Astrocyte (in vitro differentiated cells and primary cell): ENCODE data around the gene GAPVD1. TPM values are rescaled to one million over a fixed set of nuclear protein-coding genes. Genes with fewer than 3 reads are reported as not detected.

Experiments used
- DNase-seq: peaks from one replicate; pipeline ENCODE4 v3.0.0-alpha.2; 2010; ENCODE audit warnings: low read depth
- FAIRE-seq: peaks from 2 replicates; lab custom pipeline; 2011; peaks lifted over from hg19 to GRCh38; lab: Jason Lieb, UNC
- H2AFZ ChIP-seq: 2 replicates; pipeline ENCODE4 v1.6.0; 2012; ENCODE audit warnings: low read depth, low read length, inconsistent platforms
- H3K27ac ChIP-seq: 2 replicates; pipeline ENCODE4 v1.5.1; 2011; ENCODE audit warnings: low read depth, low read length, inconsistent platforms
- H3K27me3 ChIP-seq: 2 replicates; pipeline ENCODE4 v1.6.0; 2011; ENCODE audit warnings: low read length, inconsistent platforms; ENCODE audit not compliant: insufficient read depth
- H3K36me3 ChIP-seq: 2 replicates; pipeline ENCODE4 v1.5.1; 2011; ENCODE audit warnings: low read length, inconsistent platforms; ENCODE audit not compliant: insufficient read depth
- H3K4me1 ChIP-seq: 2 replicates; pipeline ENCODE4 v1.5.1; 2011; ENCODE audit warnings: low read length, inconsistent platforms; ENCODE audit not compliant: insufficient read depth
- H3K4me2 ChIP-seq: 2 replicates; pipeline ENCODE4 v1.6.0; 2012; ENCODE audit warnings: low read length, inconsistent platforms
- H3K4me3 ChIP-seq: 2 replicates; pipeline ENCODE4 v1.5.1; 2011; ENCODE audit warnings: low read depth, mild to moderate bottlenecking, low read length, inconsistent platforms; ENCODE audit not compliant: insufficient read depth
- H3K79me2 ChIP-seq: 2 replicates; pipeline ENCODE4 v1.6.0; 2012; ENCODE audit warnings: mild to moderate bottlenecking, low read length, inconsistent platforms; ENCODE audit not compliant: insufficient read depth
- H3K9ac ChIP-seq: 2 replicates; pipeline ENCODE4 v1.6.0; 2012; ENCODE audit warnings: mild to moderate bottlenecking, low read length, inconsistent platforms
- H3K9me3 ChIP-seq: 2 replicates; pipeline ENCODE4 v1.5.1; 2012; ENCODE audit warnings: low read depth, mild to moderate bottlenecking, low read length, inconsistent platforms; ENCODE audit not compliant: insufficient read depth
- H4K20me1 ChIP-seq: 2 replicates; pipeline ENCODE4 v1.6.0; 2012; ENCODE audit warnings: low read length, inconsistent platforms; ENCODE audit not compliant: insufficient read depth
- H3K27ac Mint-ChIP-seq: one replicate; pipeline ENCODE4 v1.8.0; 2021; ENCODE audit warnings: mild to moderate bottlenecking, mixed read lengths; ENCODE audit not compliant: unreplicated experiment
- H3K27me3 Mint-ChIP-seq: one replicate; pipeline ENCODE4 v1.8.0; 2021; ENCODE audit warnings: low read depth, mixed read lengths; ENCODE audit not compliant: unreplicated experiment
- H3K36me3 Mint-ChIP-seq: one replicate; pipeline ENCODE4 v1.8.0; 2021; ENCODE audit warnings: low read depth, mixed read lengths; ENCODE audit not compliant: unreplicated experiment
- H3K4me1 Mint-ChIP-seq: one replicate; pipeline ENCODE4 v1.8.0; 2021; ENCODE audit warnings: low read depth, mixed read lengths; ENCODE audit not compliant: unreplicated experiment
- H3K4me3 Mint-ChIP-seq: one replicate; pipeline ENCODE4 v1.8.0; 2021; ENCODE audit warnings: mild to moderate bottlenecking, moderate library complexity, mixed read lengths; ENCODE audit not compliant: unreplicated experiment
- H3K9me3 Mint-ChIP-seq: one replicate; pipeline ENCODE4 v1.8.0; 2021; ENCODE audit warnings: mild to moderate bottlenecking, mixed read lengths; ENCODE audit not compliant: unreplicated experiment
- EZH2 ChIP-seq: IDR thresholded peaks from 2 replicates; pipeline ENCODE4 v1.6.1; 2012; ENCODE audit warnings: mild to moderate bottlenecking, low read length, inconsistent platforms; ENCODE audit not compliant: insufficient read depth
- total RNA-seq: library from RNA; stranded (reverse); gene quantifications from 2 replicates; pipeline ENCODE4 v1.2.1, GENCODE V29; 2021
- TF ChIP-seq, protein P1 (sequence below): IDR thresholded peaks from 2 replicates; pipeline ENCODE4 v1.5.1; 2011; ENCODE audit warnings: low read depth, mild to moderate bottlenecking, inconsistent platforms, low read length, moderate library complexity; ENCODE audit not compliant: insufficient read depth

The GAPVD1 gene
- total RNA-seq, 1 donor from 2014 or later = 54.4 TPM

DNA sequence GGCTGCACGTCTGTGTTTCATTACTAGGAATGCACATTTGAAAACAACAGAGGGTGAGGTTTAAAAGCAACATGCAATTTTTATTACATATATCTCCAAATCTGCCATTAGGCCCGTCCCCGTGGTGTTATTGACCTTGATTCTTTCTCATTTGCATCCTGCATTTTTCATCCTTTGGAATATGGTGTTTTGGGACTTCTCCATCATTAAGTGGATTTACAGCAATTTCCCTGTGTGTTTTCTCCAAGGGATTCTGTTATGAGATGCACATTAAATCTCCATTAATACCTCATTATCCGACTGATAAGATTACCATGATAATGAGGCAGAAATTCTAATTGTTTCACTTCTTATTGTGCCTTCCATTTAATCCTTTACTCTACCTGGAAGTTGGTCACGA is 117.6 kb downstream of the GAPVD1 start:
- Histone ChIP-seq H3K4me2 (no peak overlapping the region), H3K36me3 (no peaks in the 10 kb centered on the region), H3K27ac (no peak overlapping the region), H3K79me2 (no peaks in the 10 kb centered on the region), H3K9ac (no peak overlapping the region), H2AFZ (no peak overlapping the region), H3K27me3 (no peaks in the 10 kb centered on the region), H3K4me3 (no peak overlapping the region), H3K9me3 (no peaks in the 10 kb centered on the region), H3K4me1 (peaks cover 4% of the 10 kb centered on the region), H4K20me1 (no peaks in the 10 kb centered on the region)
- Mint-ChIP-seq H3K27ac (no peak overlapping the region), H3K4me3 (no peak overlapping the region), H3K27me3 (peaks cover 5% of the 10 kb centered on the region), H3K4me1 (peaks cover 2% of the 10 kb centered on the region), H3K9me3 (no peaks in the 10 kb centered on the region), H3K36me3 (no peaks in the 10 kb centered on the region)
- TF ChIP-seq EZH2 = no peak
- TF ChIP-seq, protein P1, sequence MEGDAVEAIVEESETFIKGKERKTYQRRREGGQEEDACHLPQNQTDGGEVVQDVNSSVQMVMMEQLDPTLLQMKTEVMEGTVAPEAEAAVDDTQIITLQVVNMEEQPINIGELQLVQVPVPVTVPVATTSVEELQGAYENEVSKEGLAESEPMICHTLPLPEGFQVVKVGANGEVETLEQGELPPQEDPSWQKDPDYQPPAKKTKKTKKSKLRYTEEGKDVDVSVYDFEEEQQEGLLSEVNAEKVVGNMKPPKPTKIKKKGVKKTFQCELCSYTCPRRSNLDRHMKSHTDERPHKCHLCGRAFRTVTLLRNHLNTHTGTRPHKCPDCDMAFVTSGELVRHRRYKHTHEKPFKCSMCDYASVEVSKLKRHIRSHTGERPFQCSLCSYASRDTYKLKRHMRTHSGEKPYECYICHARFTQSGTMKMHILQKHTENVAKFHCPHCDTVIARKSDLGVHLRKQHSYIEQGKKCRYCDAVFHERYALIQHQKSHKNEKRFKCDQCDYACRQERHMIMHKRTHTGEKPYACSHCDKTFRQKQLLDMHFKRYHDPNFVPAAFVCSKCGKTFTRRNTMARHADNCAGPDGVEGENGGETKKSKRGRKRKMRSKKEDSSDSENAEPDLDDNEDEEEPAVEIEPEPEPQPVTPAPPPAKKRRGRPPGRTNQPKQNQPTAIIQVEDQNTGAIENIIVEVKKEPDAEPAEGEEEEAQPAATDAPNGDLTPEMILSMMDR = no peak
- FAIRE-seq (no peak), DNase-seq (no peak)

- Histone ChIP-seq H3K36me3 (no peaks in the 10 kb centered on the region), H2AFZ (no peak overlapping the region), H3K4me1 (peaks cover 4% of the 10 kb centered on the region), H3K9me3 (no peaks in the 10 kb centered on the region), H3K27ac (no peak overlapping the region), H3K27me3 (no peaks in the 10 kb centered on the region), H3K9ac (no peak overlapping the region), H3K4me2 (no peak overlapping the region), H3K79me2 (no peaks in the 10 kb centered on the region), H4K20me1 (no peaks in the 10 kb centered on the region), H3K4me3 (no peak overlapping the region)
- Mint-ChIP-seq H3K9me3 (no peaks in the 10 kb centered on the region), H3K36me3 (no peaks in the 10 kb centered on the region), H3K27me3 (peaks cover 5% of the 10 kb centered on the region), H3K4me3 (no peak overlapping the region), H3K4me1 (no peaks in the 10 kb centered on the region), H3K27ac (no peak overlapping the region)
- DNase-seq (no peak), FAIRE-seq (no peak)
- TF ChIP-seq, protein P1 = no peak
- TF ChIP-seq EZH2 = no peak
These were observed 118.8 kb downstream of the GAPVD1 start for GRCh38 chr9:125380406-125380805.

GRCh38 chr9:125387861-125388524 is 126.4 kb downstream of the GAPVD1 start:
- no peak overlapping the region for H3K4me3 Mint-ChIP-seq
- Histone ChIP-seq H3K9me3 (no peaks in the 10 kb centered on the region), H3K9ac (no peak overlapping the region), H4K20me1 (no peaks in the 10 kb centered on the region), H3K79me2 (no peaks in the 10 kb centered on the region), H3K27ac (no peak overlapping the region), H3K4me1 (no peaks in the 10 kb centered on the region), H3K4me3 (no peak overlapping the region), H2AFZ (no peak overlapping the region), H3K4me2 (no peak overlapping the region), H3K27me3 (no peaks in the 10 kb centered on the region), H3K36me3 (no peaks in the 10 kb centered on the region)
- no peaks in the 10 kb centered on the region for H3K36me3 Mint-ChIP-seq
- H3K27me3 Mint-ChIP-seq = peaks cover 6% of the 10 kb centered on the region
- no peak for TF ChIP-seq EZH2
- TF ChIP-seq, protein P1 = no peak
- FAIRE-seq (no peak), DNase-seq (no peak)
- no peaks in the 10 kb centered on the region for H3K9me3 Mint-ChIP-seq
- H3K4me1 Mint-ChIP-seq = no peaks in the 10 kb centered on the region
- H3K27ac Mint-ChIP-seq = no peak overlapping the region
